ENCODE results near the gene ASMTL.

- TF ChIP-seq, protein P1, sequence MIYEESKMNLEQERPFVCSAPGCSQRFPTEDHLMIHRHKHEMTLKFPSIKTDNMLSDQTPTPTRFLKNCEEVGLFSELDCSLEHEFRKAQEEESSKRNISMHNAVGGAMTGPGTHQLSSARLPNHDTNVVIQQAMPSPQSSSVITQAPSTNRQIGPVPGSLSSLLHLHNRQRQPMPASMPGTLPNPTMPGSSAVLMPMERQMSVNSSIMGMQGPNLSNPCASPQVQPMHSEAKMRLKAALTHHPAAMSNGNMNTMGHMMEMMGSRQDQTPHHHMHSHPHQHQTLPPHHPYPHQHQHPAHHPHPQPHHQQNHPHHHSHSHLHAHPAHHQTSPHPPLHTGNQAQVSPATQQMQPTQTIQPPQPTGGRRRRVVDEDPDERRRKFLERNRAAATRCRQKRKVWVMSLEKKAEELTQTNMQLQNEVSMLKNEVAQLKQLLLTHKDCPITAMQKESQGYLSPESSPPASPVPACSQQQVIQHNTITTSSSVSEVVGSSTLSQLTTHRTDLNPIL (CRISPR knock-in tag; IDR thresholded peaks at IDR 0.05; ENCODE audit: low read depth) = no peak
- TF ChIP-seq, protein P2, sequence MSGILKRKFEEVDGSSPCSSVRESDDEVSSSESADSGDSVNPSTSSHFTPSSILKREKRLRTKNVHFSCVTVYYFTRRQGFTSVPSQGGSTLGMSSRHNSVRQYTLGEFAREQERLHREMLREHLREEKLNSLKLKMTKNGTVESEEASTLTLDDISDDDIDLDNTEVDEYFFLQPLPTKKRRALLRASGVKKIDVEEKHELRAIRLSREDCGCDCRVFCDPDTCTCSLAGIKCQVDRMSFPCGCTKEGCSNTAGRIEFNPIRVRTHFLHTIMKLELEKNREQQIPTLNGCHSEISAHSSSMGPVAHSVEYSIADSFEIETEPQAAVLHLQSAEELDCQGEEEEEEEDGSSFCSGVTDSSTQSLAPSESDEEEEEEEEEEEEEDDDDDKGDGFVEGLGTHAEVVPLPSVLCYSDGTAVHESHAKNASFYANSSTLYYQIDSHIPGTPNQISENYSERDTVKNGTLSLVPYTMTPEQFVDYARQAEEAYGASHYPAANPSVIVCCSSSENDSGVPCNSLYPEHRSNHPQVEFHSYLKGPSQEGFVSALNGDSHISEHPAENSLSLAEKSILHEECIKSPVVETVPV (CRISPR knock-in tag; IDR thresholded peaks at IDR 0.05) = no peak
- no peak for TF ChIP-seq ZC3H10 (CRISPR knock-in tag; IDR thresholded peaks at IDR 0.05)
- TF ChIP-seq, protein P3, sequence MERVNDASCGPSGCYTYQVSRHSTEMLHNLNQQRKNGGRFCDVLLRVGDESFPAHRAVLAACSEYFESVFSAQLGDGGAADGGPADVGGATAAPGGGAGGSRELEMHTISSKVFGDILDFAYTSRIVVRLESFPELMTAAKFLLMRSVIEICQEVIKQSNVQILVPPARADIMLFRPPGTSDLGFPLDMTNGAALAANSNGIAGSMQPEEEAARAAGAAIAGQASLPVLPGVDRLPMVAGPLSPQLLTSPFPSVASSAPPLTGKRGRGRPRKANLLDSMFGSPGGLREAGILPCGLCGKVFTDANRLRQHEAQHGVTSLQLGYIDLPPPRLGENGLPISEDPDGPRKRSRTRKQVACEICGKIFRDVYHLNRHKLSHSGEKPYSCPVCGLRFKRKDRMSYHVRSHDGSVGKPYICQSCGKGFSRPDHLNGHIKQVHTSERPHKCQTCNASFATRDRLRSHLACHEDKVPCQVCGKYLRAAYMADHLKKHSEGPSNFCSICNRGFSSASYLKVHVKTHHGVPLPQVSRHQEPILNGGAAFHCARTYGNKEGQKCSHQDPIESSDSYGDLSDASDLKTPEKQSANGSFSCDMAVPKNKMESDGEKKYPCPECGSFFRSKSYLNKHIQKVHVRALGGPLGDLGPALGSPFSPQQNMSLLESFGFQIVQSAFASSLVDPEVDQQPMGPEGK (CRISPR knock-in tag; IDR thresholded peaks at IDR 0.05; ENCODE audit: borderline replicate concordance) = no peak
- TF ChIP-seq ARNTL (CRISPR knock-in tag; IDR thresholded peaks at IDR 0.05; ENCODE audit: borderline replicate concordance, low read depth) = no peak
- TF ChIP-seq ESRRG (CRISPR knock-in tag; IDR thresholded peaks at IDR 0.05) = no peak
- TF ChIP-seq ZFP3 (CRISPR knock-in tag; IDR thresholded peaks at IDR 0.05) = no peak
- TF ChIP-seq ZNF565 (CRISPR knock-in tag; conservative IDR thresholded peaks at IDR 0.05; ENCODE audit: low read depth) = no peak
- no peak for TF ChIP-seq CSDC2 (CRISPR knock-in tag; IDR thresholded peaks at IDR 0.05)
- no peak for TF ChIP-seq BACH2 (CRISPR knock-in tag; IDR thresholded peaks at IDR 0.05; ENCODE audit: borderline replicate concordance)
- no peak for TF ChIP-seq ZNF8 (CRISPR knock-in tag; IDR thresholded peaks at IDR 0.05)
Measured at GRCh38 chrX:1389993-1390285, 62.8 kb downstream of the ASMTL start.
